Fibroblast of villous mesenchyme (primary cell): ENCODE data around the gene SHROOM3. TPM values are rescaled to one million over a fixed set of nuclear protein-coding genes. Genes with fewer than 3 reads are reported as not detected.
A peak's percentile ranks its signal among the peaks of the same experiment; 100 is the strongest.

Experiments used
- DNase-seq: peaks from one replicate; pipeline ENCODE4 v3.0.0-alpha.2; 2010; ENCODE audit warnings: low read depth
- H3K4me3 ChIP-seq: 2 replicates; pipeline ENCODE4 v1.5.1; 2011; ENCODE audit warnings: low read depth, mild to moderate bottlenecking, low read length
- total RNA-seq: library from RNA; depleted of rRNA; stranded (reverse); fragments of >200 nt; gene quantifications from 2 replicates; pipeline ENCODE4 v1.2.3, GENCODE V29; 2012
- TF ChIP-seq, protein P1 (sequence below): IDR thresholded peaks from 2 replicates; pipeline ENCODE4 v1.5.1; 2012; ENCODE audit warnings: low read depth, mild to moderate bottlenecking, low read length; ENCODE audit not compliant: insufficient read depth

Gene SHROOM3
- total RNA-seq, 1 donor: 27.6 TPM

DNA sequence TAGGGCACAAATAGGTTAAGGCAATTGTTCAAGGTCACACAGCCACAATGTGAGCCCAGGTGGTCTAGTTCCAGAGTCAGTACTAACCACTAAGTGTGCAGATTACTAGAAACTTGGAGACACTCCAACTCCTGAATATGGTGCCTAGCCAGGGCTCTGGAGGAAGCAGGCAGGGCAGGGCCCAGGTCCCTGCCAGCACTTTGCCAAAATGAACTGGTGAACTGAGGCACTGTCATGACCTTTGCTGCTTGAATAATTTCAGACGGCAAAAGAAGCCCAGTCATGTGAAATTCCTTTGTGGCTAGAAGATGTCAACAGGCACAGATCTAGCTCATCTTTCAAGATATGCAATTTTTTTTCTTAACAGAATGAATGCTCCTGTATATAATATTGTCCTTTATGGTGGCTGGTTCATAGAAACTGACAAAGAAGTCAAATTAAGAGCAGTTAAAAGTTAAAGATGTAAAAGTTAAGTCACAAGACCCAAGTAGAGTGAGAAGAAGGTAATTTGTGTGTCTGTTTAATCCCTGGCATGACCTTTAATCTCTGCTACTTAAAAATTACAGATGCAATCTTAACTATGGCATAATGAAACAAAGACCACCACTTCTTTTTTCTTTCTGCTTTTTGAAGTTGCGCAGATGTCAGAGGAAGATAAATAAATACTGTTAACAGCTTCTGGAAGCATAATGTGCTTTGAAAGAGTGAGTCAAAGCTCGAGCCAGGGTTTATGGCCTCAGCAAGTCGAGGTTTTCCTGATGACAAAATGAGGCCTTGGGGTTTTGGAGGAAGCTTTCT, 54.1 kb downstream of the SHROOM3 start:
- H3K4me3 ChIP-seq: no peak overlapping the region
- TF ChIP-seq, protein P1, sequence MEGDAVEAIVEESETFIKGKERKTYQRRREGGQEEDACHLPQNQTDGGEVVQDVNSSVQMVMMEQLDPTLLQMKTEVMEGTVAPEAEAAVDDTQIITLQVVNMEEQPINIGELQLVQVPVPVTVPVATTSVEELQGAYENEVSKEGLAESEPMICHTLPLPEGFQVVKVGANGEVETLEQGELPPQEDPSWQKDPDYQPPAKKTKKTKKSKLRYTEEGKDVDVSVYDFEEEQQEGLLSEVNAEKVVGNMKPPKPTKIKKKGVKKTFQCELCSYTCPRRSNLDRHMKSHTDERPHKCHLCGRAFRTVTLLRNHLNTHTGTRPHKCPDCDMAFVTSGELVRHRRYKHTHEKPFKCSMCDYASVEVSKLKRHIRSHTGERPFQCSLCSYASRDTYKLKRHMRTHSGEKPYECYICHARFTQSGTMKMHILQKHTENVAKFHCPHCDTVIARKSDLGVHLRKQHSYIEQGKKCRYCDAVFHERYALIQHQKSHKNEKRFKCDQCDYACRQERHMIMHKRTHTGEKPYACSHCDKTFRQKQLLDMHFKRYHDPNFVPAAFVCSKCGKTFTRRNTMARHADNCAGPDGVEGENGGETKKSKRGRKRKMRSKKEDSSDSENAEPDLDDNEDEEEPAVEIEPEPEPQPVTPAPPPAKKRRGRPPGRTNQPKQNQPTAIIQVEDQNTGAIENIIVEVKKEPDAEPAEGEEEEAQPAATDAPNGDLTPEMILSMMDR: no peak
- no peak for DNase-seq

DNA sequence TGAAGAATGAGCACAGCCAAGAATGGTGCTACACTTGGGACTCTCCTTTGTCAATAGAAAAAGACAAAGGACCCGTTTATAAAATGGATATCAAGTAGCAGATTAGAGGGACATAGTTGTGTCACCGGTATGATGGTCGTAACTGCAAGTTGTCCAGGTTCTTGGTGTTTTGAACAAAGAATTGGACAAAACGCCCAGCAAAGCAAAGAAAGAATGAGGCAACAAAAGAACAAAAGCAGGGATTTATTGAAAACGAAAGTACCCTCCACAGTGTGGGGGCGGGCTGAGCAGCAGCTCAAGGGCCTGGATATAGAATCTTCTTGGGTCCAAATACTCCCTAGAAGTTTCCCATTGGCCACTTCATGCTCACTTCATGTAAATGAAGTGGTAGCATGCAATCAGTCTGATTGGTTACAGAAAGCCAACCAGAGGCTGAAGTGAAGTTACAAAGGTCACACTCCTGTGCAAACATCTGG, 54.7 kb downstream of the SHROOM3 start:
- TF ChIP-seq, protein P1: no peak
- DNase-seq: no peak
- H3K4me3 ChIP-seq: no peak overlapping the region

DNA sequence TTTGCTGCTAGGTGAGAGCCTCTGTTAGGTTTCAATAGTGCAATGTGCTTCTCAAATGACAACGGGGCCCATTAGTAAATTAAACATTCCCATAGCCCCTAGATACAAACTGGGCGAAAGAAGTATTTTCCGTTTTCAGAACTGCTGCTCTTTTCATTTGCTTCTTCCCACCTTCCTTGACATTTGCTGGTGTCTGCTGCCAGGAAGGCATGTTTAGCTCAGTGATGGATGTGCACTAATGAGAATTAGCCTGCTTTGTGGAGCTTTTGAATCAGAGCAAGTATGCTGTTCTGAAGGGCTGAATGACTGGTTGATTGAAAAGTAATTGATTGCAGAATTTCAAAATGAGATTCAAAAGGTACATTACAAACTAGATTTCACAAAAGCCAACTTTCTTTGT, 57.0 kb downstream of the SHROOM3 start:
- no peak for DNase-seq
- TF ChIP-seq, protein P1: no peak
- no peak overlapping the region for H3K4me3 ChIP-seq

DNA sequence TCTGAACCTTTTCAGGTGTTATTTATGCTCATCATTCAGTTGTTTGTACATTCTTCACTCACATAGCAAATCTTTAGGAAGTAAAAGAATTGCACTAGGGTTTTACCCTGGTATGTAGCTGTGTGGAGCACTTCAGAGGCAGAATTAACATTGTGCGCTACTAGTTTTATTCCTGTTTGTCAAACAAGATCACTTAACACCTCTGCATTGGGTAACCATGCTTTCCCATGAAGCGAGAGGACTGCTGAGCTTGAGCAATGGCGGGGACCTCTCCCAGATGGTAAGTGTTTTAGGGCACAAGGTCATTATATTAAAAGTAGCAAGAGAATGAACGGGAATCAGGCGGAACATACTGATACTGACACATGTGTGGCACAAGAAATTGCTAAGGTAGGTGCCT, 59.2 kb downstream of the SHROOM3 start:
- peak; percentile 48 for DNase-seq
- TF ChIP-seq, protein P1: no peak
- no peak overlapping the region for H3K4me3 ChIP-seq

DNA sequence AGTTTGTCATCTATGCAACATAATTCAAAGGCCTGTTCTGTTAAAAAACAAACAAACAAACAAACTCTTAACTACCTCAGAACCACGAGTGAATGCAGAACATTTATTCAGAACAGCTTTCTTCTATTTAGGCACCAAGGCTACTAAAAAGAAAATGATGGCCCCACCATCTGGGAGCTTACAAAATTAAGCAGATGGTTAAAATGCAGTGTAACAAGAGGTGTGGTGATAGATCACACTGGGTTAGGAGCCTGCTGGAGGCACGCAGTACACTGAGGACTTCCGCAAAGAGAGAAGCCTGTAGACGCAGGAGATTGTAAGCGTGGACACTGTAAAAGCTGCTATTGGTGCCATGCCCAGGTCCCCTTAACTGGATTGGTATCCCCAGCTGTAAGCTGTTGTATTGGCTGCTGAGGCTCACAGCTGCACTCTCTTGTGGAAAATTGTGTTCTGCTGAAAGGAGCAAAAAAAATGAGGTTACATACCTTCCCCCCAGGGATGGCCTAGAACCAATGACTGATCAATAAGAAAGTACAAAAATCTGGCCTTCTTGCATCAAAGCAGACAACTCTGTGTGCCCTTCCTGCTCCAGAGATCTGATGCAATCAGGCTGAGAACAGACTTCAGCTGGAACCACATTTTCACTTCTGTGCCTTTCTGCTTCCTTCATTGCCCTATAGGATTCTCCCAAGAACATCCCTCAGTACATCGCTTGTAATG, 60.0 kb downstream of the SHROOM3 start:
- TF ChIP-seq, protein P1: no peak
- no peak overlapping the region for H3K4me3 ChIP-seq
- DNase-seq: no peak

DNA sequence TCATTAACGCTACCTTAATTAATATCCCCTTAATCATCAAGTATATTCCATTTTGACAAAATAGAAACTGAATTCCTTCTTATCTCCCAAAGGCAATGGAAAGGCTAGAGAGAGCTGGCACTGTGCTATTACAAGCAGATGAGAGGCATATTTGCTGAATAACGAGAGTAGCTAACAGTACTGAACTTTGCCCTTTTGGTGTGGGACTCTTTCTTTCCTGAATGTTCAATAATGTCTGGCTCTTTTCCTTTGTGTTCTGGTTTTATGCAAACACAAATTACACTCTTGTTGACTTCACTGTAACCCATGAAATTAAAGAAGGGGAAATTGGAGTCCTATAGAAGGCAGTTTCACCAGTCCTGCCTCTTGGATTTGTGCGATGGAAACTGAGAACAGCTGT, 63.5 kb downstream of the SHROOM3 start:
- H3K4me3 ChIP-seq: no peak overlapping the region
- no peak for DNase-seq
- TF ChIP-seq, protein P1: no peak
